ENCODE data around the gene RAB4A. TPM values are rescaled to one million over a fixed set of nuclear protein-coding genes. Genes with fewer than 3 reads are reported as not detected.

Gene RAB4A
- total and polyA plus RNA-seq, 2 donors (not counting 1 experiment from before 2014, with no cell fraction given) = 15.7 to 31.5 TPM

GRCh38 chr1:229278120-229278741, 7.3 kb downstream of the RAB4A start:
- DNase-seq (ENCODE audit: low read depth in 2 of 2) = no peak
- Histone ChIP-seq H3K4me2 (ENCODE audit: extremely low read depth, insufficient read depth, low read length) (no peak overlapping the region), H3K27me3 (ENCODE audit: control insufficient read depth, insufficient read depth, low read length) (no peaks in the 10 kb centered on the region), H3K79me2 (ENCODE audit: control insufficient read depth, insufficient read depth, low read length) (peaks cover 62% of the 10 kb centered on the region), H3K4me3 (replicated peaks in 1 of 4; ENCODE audit: control extremely low read depth in 1 of 4, insufficient read depth in 1 of 4, low read depth in 3 of 4, low read length in 4 of 4) (no peak overlapping the region), H3K36me3 (ENCODE audit: control insufficient read depth, insufficient read depth, low read length) (no peaks in the 10 kb centered on the region), H3K27ac (ENCODE audit: insufficient read depth, low read length) (no peak overlapping the region), H3K4me1 (ENCODE audit: control insufficient read depth, extremely low read depth, insufficient read depth, low read length) (peaks cover 2% of the 10 kb centered on the region), H3K9ac (ENCODE audit: insufficient read depth, low read length) (no peak overlapping the region), H2AFZ (ENCODE audit: low read length) (no peak overlapping the region), H4K20me1 (ENCODE audit: control insufficient read depth, extremely low read depth, insufficient read depth, low read length) (no peaks in the 10 kb centered on the region), H3K9me3 (ENCODE audit: control insufficient read depth, insufficient read depth, low read depth, low read length) (no peaks in the 10 kb centered on the region)
- TF ChIP-seq, protein P1, sequence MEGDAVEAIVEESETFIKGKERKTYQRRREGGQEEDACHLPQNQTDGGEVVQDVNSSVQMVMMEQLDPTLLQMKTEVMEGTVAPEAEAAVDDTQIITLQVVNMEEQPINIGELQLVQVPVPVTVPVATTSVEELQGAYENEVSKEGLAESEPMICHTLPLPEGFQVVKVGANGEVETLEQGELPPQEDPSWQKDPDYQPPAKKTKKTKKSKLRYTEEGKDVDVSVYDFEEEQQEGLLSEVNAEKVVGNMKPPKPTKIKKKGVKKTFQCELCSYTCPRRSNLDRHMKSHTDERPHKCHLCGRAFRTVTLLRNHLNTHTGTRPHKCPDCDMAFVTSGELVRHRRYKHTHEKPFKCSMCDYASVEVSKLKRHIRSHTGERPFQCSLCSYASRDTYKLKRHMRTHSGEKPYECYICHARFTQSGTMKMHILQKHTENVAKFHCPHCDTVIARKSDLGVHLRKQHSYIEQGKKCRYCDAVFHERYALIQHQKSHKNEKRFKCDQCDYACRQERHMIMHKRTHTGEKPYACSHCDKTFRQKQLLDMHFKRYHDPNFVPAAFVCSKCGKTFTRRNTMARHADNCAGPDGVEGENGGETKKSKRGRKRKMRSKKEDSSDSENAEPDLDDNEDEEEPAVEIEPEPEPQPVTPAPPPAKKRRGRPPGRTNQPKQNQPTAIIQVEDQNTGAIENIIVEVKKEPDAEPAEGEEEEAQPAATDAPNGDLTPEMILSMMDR (conservative IDR thresholded peaks at IDR 0.05 in 1 of 2, IDR thresholded peaks at IDR 0.05 in 1 of 2; ENCODE audit: low read depth in 1 of 2, low read length in 2 of 2) = no peak
- TF ChIP-seq EZH2 (IDR thresholded peaks at IDR 0.05; ENCODE audit: low read length, missing control alignments) = no peak

- no peak overlapping the region for H3K4me3 ChIP-seq (replicated peaks in 1 of 4; ENCODE audit: control extremely low read depth in 1 of 4, insufficient read depth in 1 of 4, low read depth in 3 of 4, low read length in 4 of 4)
- H3K9ac ChIP-seq (ENCODE audit: insufficient read depth, low read length) = no peak overlapping the region
- no peak overlapping the region for H3K27ac ChIP-seq (ENCODE audit: insufficient read depth, low read length)
- DNase-seq (ENCODE audit: low read depth in 2 of 2) = no peak
- H3K4me2 ChIP-seq (ENCODE audit: extremely low read depth, insufficient read depth, low read length) = no peak overlapping the region
- no peaks in the 10 kb centered on the region for H3K4me1 ChIP-seq (ENCODE audit: control insufficient read depth, extremely low read depth, insufficient read depth, low read length)
- no peak overlapping the region for H2AFZ ChIP-seq (ENCODE audit: low read length)
- H3K9me3 ChIP-seq (ENCODE audit: control insufficient read depth, insufficient read depth, low read depth, low read length) = no peaks in the 10 kb centered on the region
- H3K36me3 ChIP-seq (ENCODE audit: control insufficient read depth, insufficient read depth, low read length) = no peaks in the 10 kb centered on the region
- no peaks in the 10 kb centered on the region for H4K20me1 ChIP-seq (ENCODE audit: control insufficient read depth, extremely low read depth, insufficient read depth, low read length)
- H3K27me3 ChIP-seq (ENCODE audit: control insufficient read depth, insufficient read depth, low read length) = no peaks in the 10 kb centered on the region
- TF ChIP-seq, protein P1 (conservative IDR thresholded peaks at IDR 0.05 in 1 of 2, IDR thresholded peaks at IDR 0.05 in 1 of 2; ENCODE audit: low read depth in 1 of 2, low read length in 2 of 2) = no peak
- no peak for TF ChIP-seq EZH2 (IDR thresholded peaks at IDR 0.05; ENCODE audit: low read length, missing control alignments)
- peaks cover 60% of the 10 kb centered on the region for H3K79me2 ChIP-seq (ENCODE audit: control insufficient read depth, insufficient read depth, low read length)
Observed at GRCh38 chr1:229279242-229279641, 8.3 kb downstream of the RAB4A start.

GRCh38 chr1:229280037-229280828, 9.3 kb downstream of the RAB4A start:
- no peaks in the 10 kb centered on the region for H3K4me1 ChIP-seq (ENCODE audit: control insufficient read depth, extremely low read depth, insufficient read depth, low read length)
- no peak overlapping the region for H2AFZ ChIP-seq (ENCODE audit: low read length)
- peaks cover 59% of the 10 kb centered on the region for H3K79me2 ChIP-seq (ENCODE audit: control insufficient read depth, insufficient read depth, low read length)
- H3K4me3 ChIP-seq (replicated peaks in 1 of 4; ENCODE audit: control extremely low read depth in 1 of 4, insufficient read depth in 1 of 4, low read depth in 3 of 4, low read length in 4 of 4) = no peak overlapping the region
- H3K9me3 ChIP-seq (ENCODE audit: control insufficient read depth, insufficient read depth, low read depth, low read length) = no peaks in the 10 kb centered on the region
- H3K27me3 ChIP-seq (ENCODE audit: control insufficient read depth, insufficient read depth, low read length) = no peaks in the 10 kb centered on the region
- no peak overlapping the region for H3K4me2 ChIP-seq (ENCODE audit: extremely low read depth, insufficient read depth, low read length)
- TF ChIP-seq EZH2 (IDR thresholded peaks at IDR 0.05; ENCODE audit: low read length, missing control alignments) = no peak
- TF ChIP-seq, protein P1 (conservative IDR thresholded peaks at IDR 0.05 in 1 of 2, IDR thresholded peaks at IDR 0.05 in 1 of 2; ENCODE audit: low read depth in 1 of 2, low read length in 2 of 2) = no peak
- no peaks in the 10 kb centered on the region for H4K20me1 ChIP-seq (ENCODE audit: control insufficient read depth, extremely low read depth, insufficient read depth, low read length)
- H3K9ac ChIP-seq (ENCODE audit: insufficient read depth, low read length) = no peak overlapping the region
- no peak for DNase-seq (ENCODE audit: low read depth in 2 of 2)
- H3K36me3 ChIP-seq (ENCODE audit: control insufficient read depth, insufficient read depth, low read length) = no peaks in the 10 kb centered on the region
- H3K27ac ChIP-seq (ENCODE audit: insufficient read depth, low read length) = no peak overlapping the region

All from fibroblast of lung (primary cell).